Keratinocyte (primary cell): ENCODE results near the gene SMIM24.

Experiments used
- EZH2 ChIP-seq: IDR thresholded peaks from one replicate; pipeline ENCODE4 v1.6.1; 2012; ENCODE audit warnings: inconsistent platforms, mild to moderate bottlenecking, low read length, moderate library complexity
- TF ChIP-seq, protein P1 (sequence below), 3 experiments: IDR thresholded peaks in 1 of 3; conservative IDR thresholded peaks in 1 of 3; optimal IDR thresholded peaks in 1 of 3; 2 replicates in 2 of 3; 3 replicates in 1 of 3; pipeline versions ENCODE3 to v1.5.1; 2011; ENCODE audit warnings: low read length in 3 of 3, mild to moderate bottlenecking in 3 of 3, moderate library complexity in 2 of 3, control low read depth in 1 of 3, inconsistent platforms in 1 of 3; ENCODE audit not compliant: insufficient read depth in 2 of 3; ENCODE audit errors: extremely low read depth in 1 of 3

GRCh38 chr19:3474010-3474409 lies 6.3 kb downstream of the SMIM24 start:
- TF ChIP-seq, protein P1, sequence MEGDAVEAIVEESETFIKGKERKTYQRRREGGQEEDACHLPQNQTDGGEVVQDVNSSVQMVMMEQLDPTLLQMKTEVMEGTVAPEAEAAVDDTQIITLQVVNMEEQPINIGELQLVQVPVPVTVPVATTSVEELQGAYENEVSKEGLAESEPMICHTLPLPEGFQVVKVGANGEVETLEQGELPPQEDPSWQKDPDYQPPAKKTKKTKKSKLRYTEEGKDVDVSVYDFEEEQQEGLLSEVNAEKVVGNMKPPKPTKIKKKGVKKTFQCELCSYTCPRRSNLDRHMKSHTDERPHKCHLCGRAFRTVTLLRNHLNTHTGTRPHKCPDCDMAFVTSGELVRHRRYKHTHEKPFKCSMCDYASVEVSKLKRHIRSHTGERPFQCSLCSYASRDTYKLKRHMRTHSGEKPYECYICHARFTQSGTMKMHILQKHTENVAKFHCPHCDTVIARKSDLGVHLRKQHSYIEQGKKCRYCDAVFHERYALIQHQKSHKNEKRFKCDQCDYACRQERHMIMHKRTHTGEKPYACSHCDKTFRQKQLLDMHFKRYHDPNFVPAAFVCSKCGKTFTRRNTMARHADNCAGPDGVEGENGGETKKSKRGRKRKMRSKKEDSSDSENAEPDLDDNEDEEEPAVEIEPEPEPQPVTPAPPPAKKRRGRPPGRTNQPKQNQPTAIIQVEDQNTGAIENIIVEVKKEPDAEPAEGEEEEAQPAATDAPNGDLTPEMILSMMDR (optimal IDR thresholded peaks at IDR 0.05 in 1 of 3, IDR thresholded peaks at IDR 0.05 in 1 of 3, conservative IDR thresholded peaks at IDR 0.05 in 1 of 3; ENCODE audit: extremely low read depth in 1 of 3, insufficient read depth in 2 of 3, low read length in 3 of 3), result no peak
- no peak for TF ChIP-seq EZH2
